ENCODE measurements around the gene SLBP.

The SLBP gene

GRCh38 chr4:1725521-1725920 lies 13.4 kb upstream of the SLBP start:
- DNase-seq, result no peak

DNA sequence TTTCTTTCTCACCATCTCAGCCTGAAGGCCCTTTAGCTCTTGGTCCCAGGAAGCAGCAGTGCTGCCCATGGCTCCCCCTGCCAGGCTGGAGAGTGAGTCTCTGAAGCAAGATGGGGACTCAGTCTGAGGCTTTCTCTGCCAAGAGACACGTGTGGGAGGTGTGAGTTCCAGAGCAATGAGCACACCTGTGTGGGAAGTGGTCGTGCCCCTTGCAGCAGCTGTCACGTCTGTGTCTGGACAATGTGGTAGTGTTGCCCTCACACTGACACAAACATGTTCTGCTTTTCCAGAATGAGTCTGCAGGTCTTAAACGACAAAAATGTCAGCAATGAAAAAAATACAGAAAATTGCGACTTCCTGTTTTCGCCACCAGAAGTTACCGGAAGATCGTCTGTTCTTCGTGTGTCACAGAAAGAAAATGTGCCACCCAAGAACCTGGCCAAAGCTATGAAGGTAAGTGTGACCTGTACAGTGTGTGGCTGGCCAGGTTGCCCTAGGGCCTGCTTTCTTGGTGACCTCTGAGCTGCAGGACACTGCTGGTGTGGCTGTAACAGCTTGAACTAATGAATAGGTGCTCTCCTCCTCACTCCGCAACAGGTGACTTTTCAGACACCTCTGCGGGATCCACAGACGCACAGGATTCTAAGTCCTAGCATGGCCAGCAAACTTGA lies 11.1 kb upstream of the SLBP start:
- no peak for DNase-seq

DNA sequence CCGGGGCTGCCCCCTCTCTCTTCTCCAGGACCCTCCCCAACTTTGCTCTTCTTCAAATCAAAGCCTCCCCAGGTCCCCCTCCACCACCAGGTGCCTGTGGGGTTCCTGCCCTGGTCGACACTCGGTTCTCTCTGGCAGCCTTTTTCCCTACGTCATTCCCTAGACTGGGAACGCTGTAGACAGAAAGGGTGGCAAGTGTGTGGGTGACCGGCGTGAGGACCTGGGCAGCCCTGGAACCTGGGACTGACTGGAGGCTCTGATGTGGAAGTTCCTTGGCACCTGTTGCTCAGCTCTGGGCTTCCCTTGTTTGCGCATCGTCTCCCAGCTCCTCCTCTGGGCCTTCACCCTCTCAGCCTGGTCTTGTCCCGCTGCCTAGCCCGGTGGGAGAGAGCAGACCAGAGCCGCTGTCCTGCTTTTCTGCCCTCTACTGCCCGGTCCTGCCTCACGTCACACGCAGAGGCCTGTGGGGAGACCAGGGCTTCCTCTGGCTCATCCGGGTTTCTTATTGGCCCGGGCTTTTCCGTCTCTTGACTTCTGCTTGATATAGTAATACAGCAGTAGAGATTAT lies 10.5 kb upstream of the SLBP start:
- no peak for DNase-seq

GRCh38 chr4:1721666-1722550 lies 9.8 kb upstream of the SLBP start:
- DNase-seq, result peak; percentile 54

DNA sequence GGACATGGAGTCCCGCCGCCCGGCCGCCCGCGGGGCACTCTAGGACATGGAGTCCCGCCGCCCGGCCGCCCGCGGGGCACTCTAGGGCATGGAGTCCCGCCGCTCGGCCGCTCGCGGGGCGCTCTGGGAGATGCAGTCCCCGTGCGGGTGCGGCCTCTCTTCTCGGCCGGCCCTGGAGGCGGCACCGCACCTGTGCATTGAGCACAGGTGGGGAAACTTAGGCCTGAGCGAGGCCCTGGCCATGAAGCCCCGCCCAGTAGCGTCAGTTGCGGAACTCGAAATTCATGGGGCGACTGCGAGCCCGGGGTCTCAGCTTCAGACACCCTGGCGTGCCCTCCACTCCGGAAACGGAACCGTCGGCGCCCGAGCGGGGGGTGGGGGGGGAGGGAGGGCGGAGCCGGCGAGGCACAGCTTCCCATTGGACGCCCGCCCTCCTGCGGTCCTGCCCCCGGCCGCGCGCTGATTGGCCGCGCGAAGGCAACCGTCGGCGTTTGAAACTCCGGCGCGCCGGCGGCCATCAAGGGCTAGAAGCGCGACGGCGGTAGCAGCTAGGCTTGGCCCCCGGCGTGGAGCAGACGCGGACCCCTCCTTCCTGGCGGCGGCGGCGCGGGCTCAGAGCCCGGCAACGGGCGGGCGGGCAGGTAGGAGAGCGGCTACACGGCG lies 9.0 kb upstream of the SLBP start, which contains the start of the genes TACC3 and TMEM129:
Gene TACC3 (plus strand): TSS at position 519 of the 663 bp plus-strand sequence. CDS start 1,901 bp downstream, outside the sequence.
Gene TMEM129 (minus strand): TSS at position 321 of the 663 bp plus-strand sequence. CDS start 486 bp downstream, outside the sequence.
- peak; percentile 96 for DNase-seq

DNA sequence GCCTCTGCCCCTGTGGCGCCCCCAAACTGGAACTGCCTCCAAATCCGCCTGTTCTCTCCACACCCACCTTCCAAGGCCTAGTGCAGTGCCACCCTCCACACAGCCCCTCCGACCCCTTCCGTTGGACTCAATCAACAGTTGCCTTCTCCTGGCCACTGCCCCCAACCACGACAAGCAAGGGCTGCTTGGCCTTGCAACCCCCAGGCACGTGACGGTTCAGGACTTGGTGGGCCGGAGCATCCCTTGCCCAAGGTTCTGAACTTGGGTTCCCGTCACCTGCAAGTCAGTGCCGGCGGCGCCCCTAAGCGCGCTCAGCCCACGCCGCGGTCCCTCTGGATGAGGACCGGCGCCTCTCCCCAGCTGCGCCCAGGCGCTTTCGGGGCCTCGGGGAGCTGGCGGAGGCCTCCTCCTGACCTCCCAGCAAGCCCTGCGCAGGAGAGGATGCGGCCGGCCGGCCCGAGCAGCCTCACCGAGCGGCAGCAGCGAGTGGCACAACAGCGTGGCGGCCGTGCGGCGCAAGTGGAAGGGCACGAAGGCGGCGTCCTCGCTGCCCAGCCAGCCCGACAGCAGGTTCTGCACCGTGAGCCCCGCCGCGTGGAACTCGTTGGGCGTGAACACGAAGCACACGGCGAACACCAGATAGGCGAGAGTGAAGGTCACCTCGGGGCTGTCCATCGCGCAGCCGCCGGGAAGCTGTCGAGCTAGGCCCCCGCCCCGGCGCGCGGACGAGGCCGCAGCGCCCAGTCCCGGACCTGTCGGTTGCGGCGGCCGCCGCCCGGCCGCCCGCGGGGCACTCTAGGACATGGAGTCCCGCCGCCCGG lies 8.3 kb upstream of the SLBP start:
- DNase-seq, result peak; percentile 67

DNA sequence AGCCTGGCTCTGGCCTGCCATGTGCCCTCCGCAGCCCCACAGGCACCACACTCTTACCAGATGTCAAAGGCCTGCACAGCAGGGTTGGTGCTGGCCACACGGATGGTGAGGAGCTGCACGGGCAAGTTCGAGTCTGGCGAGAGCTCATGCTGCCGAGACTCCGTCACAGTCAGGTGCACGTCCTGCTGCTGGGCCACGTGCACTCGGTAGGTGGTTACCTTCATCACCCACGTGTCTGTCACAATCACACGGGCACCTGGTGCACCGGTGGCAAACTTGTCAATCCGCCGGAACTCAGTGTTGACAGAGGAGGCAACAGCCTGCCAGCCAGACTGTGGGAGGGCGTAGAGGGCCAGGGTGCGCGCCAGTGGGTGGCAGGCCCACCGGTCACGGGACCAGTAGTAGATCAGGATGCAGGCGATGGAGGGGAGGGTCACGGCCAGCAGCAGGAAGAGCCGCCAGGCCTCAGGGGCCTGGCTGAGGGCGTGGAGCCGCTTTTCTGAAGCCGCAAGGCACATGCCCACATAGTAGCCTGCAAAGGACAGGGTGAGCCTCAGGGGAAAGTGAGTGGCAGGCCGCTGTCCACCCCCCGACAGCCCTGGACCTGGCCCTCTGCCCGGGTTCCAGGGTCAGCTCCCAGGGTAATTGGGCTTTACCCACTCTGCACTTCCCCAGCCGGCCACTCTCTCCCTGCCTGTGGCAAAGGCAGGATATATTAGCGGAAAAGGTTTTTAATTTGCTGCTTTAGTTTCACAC lies 6.2 kb upstream of the SLBP start:
- DNase-seq, result peak; percentile 47

- DNase-seq, result peak; percentile 58
Measured at GRCh38 chr4:1717129-1718094, 5.3 kb upstream of the SLBP start.

DNA sequence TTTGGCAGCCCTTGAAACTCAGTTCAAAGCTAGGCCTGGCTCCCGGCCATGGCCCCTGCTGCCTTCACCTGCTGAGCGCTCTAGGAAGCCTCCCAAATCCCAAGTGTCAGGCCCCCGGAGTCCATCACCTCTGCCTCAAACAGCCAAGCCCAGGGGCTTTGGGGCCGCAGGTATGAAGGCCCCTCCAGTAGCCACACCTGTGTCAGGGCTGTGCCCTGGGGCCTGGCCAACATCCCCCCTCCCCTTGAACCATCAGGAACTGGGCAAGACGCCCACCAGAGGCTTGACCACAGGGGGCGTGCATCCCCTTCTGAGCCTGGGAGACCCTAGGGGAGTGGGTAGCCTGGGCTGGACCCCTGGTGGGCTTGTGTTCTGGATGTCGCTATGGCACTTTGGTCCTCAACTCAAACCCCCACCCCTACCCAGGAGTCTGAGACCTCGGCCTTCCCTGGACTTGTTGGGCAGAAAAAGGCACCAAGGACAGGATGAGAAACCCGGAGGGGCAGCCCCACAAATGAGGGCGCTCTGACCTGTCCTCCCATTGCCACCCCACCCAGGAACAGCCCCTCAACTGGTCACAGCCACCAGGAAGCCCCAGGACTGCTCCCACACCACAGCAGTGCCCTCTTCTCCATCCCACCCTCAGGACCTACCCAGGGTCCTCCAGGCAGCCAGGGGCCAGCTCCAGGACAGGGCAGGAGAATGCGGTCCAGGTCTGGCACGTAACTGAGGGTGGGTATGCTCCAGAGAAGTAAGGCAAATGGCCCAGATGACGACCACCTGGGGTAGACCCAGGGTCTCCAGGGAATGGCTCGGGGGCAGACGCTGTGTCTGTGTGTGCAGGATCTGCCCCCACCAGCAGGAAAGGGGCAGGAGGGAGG lies 4.2 kb upstream of the SLBP start:
- DNase-seq, result peak; percentile 10

GRCh38 chr4:1715002-1715758 lies 3.1 kb upstream of the SLBP start:
- DNase-seq, result no peak

- DNase-seq, result peak; percentile 16
Measured at GRCh38 chr4:1714303-1715001, 2.3 kb upstream of the SLBP start.

- peak; percentile 52 for DNase-seq
Measured at GRCh38 chr4:1713003-1713851, 1.1 kb upstream of the SLBP start.

- DNase-seq, result peak; percentile 41
Measured at GRCh38 chr4:1711571-1712215, 426 bp downstream of the SLBP start.

GRCh38 chr4:1711055-1711570 lies 1.0 kb downstream of the SLBP start:
- DNase-seq, result no peak

DNA sequence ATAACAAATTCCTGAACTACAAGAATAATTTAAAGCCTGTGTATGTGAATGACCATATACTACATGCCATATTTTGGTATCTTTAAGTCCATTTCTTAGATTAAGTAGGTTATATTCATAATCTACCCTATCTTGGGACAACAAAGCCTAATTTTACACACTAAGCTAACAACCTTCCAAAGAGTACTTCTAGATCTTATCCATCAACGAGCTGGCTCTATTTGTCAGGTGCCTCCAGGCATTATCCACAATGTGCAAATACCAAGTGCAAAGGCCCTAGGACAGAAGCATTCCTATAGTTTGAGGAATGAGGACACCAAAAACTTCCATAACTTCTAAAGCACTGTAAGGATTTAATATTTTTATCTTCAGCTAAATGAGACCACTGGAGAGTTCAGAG lies 3.5 kb downstream of the SLBP start:
- DNase-seq, result no peak

DNA sequence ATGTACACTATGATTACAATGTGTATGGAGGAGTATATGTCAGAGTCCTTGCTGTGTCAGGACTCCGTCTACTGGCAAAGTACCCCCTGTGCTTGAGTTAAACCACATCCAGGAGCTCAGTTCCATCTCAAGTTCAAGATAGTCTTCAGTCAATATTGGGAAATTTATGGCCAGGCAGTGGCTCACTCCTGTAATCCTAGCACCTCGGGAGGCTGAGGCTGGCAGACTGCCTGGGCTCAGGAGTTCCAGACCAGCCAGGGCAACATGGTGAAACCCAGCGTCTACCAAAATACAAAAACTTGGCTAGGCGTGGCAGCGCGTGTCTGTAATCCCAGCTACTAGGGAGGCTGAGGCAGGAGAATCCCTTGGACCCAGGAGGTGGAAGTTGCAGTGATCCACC lies 5.8 kb downstream of the SLBP start:
- DNase-seq, result no peak

Data from NCI-H69 (cell line).